ENCODE data around the gene ERG28.

The ERG28 gene

DNA sequence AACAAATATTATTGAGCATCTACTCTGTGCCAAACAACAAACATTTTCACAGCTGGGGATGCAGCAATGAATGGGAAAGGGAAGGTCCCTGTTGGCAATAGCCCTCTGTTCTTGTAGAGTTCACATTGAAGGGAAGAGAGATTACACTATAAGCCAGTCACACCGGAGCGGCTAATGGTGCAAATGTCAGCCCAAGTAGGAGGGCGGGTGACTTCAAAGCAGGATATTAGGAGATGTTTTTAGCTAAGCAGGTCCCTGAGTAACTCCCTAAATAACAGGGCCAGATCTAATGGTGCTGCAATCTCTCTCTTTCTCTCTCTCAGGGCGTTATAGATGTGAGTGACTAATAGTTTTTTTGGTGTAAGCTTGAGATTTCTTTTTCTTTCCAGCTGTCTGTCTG, 51.6 kb downstream of the ERG28 start:
- DNase-seq = no peak
- no peaks in the 10 kb centered on the region for H3K36me3 ChIP-seq (replicated peaks)
- no peak overlapping the region for H3K4me3 ChIP-seq (ENCODE audit: low read depth, low read length)
- no peak overlapping the region for H3K27ac ChIP-seq
- no peaks in the 10 kb centered on the region for H3K27me3 ChIP-seq (replicated peaks)
- TF ChIP-seq, protein P1, sequence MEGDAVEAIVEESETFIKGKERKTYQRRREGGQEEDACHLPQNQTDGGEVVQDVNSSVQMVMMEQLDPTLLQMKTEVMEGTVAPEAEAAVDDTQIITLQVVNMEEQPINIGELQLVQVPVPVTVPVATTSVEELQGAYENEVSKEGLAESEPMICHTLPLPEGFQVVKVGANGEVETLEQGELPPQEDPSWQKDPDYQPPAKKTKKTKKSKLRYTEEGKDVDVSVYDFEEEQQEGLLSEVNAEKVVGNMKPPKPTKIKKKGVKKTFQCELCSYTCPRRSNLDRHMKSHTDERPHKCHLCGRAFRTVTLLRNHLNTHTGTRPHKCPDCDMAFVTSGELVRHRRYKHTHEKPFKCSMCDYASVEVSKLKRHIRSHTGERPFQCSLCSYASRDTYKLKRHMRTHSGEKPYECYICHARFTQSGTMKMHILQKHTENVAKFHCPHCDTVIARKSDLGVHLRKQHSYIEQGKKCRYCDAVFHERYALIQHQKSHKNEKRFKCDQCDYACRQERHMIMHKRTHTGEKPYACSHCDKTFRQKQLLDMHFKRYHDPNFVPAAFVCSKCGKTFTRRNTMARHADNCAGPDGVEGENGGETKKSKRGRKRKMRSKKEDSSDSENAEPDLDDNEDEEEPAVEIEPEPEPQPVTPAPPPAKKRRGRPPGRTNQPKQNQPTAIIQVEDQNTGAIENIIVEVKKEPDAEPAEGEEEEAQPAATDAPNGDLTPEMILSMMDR (IDR thresholded peaks at IDR 0.05; ENCODE audit: low read depth, low read length, missing control alignments) = no peak
- in situ Hi-C loops (cut with HindIII; ENCODE audit: low pct_ligation_motif_present, low sequenced_read_pairs) = no loop called here

DNA sequence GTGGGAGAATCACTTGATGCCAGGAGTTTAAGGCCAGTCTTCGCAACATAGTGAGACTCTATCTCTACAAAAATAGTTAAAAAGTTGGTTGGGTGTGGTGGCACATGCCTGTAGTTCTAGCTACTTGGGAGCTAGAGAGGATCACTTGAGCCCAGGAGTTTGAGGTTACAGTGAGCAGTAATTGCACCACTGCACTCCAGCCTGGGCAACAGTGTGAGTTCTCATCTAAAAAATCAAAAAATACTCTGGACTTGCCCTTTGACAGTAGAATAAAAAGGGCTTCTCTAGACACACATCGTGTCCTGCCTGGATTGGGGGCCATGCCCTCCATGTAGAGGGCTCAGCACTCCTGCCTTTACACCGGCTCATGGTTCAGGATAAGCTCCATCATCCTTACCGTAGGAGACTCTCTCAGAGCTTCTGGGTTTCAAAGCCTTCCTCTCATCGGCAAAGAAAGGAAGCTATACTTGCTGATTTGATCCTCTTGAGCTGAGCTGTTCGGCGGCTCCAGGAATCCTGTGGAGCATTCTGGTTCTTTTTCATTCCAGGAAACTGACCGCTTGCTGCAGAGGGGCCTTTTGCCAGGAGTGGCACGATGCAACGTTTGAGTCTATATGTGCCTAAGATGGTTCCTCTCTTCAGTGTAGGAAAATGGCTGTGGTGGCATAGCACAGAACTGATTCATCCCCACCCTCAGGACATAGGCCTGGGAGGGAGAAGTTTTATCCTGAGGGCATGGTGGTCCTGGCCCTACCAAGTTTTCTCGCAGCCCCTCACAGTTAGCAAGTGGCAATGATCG, 52.6 kb downstream of the ERG28 start:
- TF ChIP-seq, protein P1 (IDR thresholded peaks at IDR 0.05; ENCODE audit: low read depth, low read length, missing control alignments) = no peak
- in situ Hi-C loops (cut with HindIII; ENCODE audit: low pct_ligation_motif_present, low sequenced_read_pairs) = no loop called here
- no peaks in the 10 kb centered on the region for H3K27me3 ChIP-seq (replicated peaks)

DNA sequence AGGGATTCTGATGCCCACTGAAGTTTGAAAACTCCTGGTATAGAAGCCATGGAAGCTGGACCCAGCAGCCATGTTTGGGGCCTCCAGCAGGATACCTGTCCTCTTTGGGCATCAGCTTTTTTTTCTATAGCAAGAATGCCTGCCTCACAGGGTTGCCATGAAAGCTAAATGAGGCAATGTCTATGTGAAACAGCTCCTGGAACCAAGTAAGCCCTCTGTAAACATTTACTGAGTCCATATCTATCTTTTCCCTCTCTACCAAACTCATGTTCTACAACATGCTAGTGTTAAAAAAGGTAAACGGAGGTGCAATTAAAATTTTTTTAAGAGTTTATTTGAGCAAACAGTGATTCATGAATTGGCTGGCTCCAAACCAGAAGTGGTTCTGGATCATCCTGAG, 53.6 kb downstream of the ERG28 start:
- no peaks in the 10 kb centered on the region for H3K27me3 ChIP-seq (replicated peaks)
- H3K36me3 ChIP-seq (replicated peaks) = no peaks in the 10 kb centered on the region
- in situ Hi-C loops (cut with HindIII; ENCODE audit: low pct_ligation_motif_present, low sequenced_read_pairs) = no loop called here
- H3K4me3 ChIP-seq (ENCODE audit: low read depth, low read length) = no peak overlapping the region
- H3K27ac ChIP-seq = no peak overlapping the region
- TF ChIP-seq, protein P1 (IDR thresholded peaks at IDR 0.05; ENCODE audit: low read depth, low read length, missing control alignments) = no peak
- no peak for DNase-seq

More for the DNA sequence above, 52.6 kb downstream of the ERG28 start:
- Histone ChIP-seq H3K36me3 (replicated peaks) (no peaks in the 10 kb centered on the region), H3K4me3 (ENCODE audit: low read depth, low read length) (no peak overlapping the region), H3K27ac (no peak overlapping the region)
- DNase-seq = no peak

DNA sequence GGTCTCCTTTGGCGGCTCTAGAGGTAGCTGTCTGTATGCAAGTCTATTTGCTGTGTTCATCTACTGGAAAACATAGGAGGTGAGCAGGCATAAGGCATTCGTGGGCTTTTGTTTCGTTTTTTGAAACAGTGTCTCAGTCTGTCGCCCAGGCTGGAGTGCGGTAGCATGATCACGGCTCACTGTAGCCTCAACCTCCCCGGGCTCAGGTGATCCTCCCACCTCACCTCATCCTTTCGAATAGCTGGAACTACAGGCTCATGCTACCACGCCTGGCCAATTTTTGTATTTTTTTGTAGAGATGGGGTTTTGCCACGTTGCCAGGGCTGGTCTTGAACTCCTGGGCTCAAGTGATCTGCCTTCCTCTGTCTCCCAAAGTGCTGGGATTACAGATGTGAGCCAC, 54.8 kb downstream of the ERG28 start:
- DNase-seq = no peak
- in situ Hi-C loops (cut with HindIII; ENCODE audit: low pct_ligation_motif_present, low sequenced_read_pairs) = no loop called here
- Histone ChIP-seq H3K36me3 (replicated peaks) (no peaks in the 10 kb centered on the region), H3K27ac (peak overlapping the region; percentile 8), H3K27me3 (replicated peaks) (no peaks in the 10 kb centered on the region), H3K4me3 (ENCODE audit: low read depth, low read length) (no peak overlapping the region)
- TF ChIP-seq, protein P1 (IDR thresholded peaks at IDR 0.05; ENCODE audit: low read depth, low read length, missing control alignments) = no peak

DNA sequence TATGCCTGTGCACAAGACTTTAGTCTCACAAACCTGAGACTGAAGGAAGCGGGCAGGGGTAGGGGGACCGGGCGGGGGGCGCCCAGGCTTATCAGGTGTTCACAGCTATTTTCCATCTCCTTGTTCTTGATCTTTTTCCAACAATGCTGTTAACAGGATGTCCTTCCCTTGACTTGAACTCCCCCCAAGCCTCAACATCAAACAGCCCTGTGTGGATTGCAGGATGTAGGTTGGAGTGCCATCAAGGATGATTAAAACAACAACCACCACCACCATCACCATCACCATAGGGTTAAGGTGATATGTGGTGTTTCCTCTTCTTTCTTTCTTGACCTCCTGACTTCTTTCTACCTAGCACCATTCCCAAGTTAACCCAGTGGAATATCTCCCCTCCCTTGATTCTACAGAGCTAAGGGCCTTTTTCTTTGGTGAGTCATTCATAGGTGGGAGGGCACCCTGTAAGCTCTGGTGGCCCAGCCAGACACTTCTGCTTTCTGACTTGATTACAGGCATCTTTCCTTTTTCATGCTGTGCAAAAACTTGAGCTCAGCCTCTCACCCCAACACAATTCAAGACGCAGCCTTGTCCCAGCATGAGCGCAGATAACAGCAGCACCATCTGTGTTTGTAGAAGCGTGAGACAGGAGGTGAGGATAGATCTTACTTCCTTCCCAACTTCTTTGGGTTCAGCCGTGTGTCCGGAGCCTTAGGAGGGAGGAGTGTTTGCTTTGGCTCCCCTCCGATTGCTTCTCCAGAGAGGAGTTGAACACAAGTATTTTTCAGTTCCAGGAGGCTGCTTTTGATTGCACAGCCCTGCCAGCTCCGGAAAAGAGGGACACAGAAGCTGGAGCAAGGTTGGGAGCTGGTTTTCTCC, 55.5 kb downstream of the ERG28 start:
- Histone ChIP-seq H3K36me3 (replicated peaks) (no peaks in the 10 kb centered on the region), H3K27me3 (replicated peaks) (no peaks in the 10 kb centered on the region), H3K4me3 (ENCODE audit: low read depth, low read length) (no peak overlapping the region), H3K27ac (peak overlapping the region; percentile 8)
- in situ Hi-C loops (cut with HindIII; ENCODE audit: low pct_ligation_motif_present, low sequenced_read_pairs) = no loop called here
- peak; percentile 59 for DNase-seq
- TF ChIP-seq, protein P1 (IDR thresholded peaks at IDR 0.05; ENCODE audit: low read depth, low read length, missing control alignments) = no peak
